Brain microvascular endothelial cell (primary cell): ENCODE measurements around the gene NCOR2.
A peak's percentile ranks its signal among the peaks of the same experiment; 100 is the strongest.

Source experiments
- DNase-seq: peaks from one replicate; pipeline ENCODE4 v3.0.0-alpha.2; 2020
- H3K27ac ChIP-seq: fragments of 250-450 bp; sonication (Bioruptor Pico); 2 replicates; pipeline ENCODE4 v1.5.1; 2020; ENCODE audit warnings: mild to moderate bottlenecking, moderate library complexity
- H3K27me3 ChIP-seq: fragments of 250-450 bp; sonication (Bioruptor Pico); replicated peaks from 2 replicates; pipeline ENCODE4 v1.5.1; 2020; ENCODE audit warnings: mild to moderate bottlenecking
- H3K36me3 ChIP-seq: fragments of 250-450 bp; sonication (Bioruptor Pico); replicated peaks from 2 replicates; pipeline ENCODE4 v1.5.1; 2020; ENCODE audit warnings: mild to moderate bottlenecking
- H3K4me3 ChIP-seq: 2 replicates; pipeline ENCODE4 v1.5.1; 2011; ENCODE audit warnings: low read depth, mild to moderate bottlenecking, control low read depth, low read length, moderate library complexity
- in situ Hi-C: cut with HindIII; loops from 2 replicates; pipeline ENCODE4 v1.10.0; 2017; ENCODE audit warnings: low sequenced_read_pairs, low pct_ligation_motif_present
- TF ChIP-seq, protein P1 (sequence below): IDR thresholded peaks from 2 replicates; pipeline ENCODE4 v1.5.1; 2011; ENCODE audit warnings: low read depth, mild to moderate bottlenecking, moderate library complexity, low read length, control low read depth, inconsistent platforms; ENCODE audit errors: missing control alignments

NCOR2 gene

DNA sequence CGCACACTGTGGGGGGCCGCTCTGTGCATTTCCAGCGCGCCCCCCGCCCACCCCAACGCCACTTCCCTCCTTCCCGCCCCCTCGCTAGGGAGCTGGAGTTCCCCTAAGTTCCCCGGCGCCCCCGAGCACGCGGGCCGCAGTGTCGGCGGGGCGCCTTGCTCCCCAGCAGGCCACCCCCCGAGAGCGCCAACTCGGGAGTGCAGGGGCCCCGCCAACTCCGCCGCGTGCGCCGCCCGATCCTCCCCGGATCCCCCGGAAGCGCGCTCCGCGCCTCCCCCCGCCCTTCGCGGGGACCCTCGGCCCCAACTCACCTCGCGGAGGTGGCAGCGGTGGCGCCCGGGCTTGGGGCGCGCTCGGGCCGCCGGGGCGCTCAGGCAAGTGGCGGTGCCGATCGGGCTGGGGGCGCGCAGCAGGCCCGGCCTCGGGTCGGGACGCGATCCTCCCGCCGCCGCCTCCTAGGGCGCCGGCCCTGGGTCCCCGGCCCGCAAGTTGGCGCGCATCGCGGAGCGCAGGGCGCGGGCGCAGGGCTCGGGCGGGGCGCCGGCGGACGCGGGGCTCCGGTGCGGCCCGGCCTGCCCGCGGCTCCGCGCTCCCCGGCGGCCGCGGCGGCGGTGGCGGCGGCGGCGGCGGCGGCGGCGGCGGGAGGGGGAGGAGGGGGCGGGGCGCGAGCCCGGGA lies at the start of gene NCOR2:
Gene NCOR2 (minus strand): TSS at position 616 of the 676 bp plus-strand sequence. CDS start 72,361 bp downstream, outside the sequence.
- H3K36me3 ChIP-seq = no peaks in the 10 kb centered on the region
- H3K27ac ChIP-seq = peak within 1 kb of the TSS; percentile 61
- TF ChIP-seq, protein P1, sequence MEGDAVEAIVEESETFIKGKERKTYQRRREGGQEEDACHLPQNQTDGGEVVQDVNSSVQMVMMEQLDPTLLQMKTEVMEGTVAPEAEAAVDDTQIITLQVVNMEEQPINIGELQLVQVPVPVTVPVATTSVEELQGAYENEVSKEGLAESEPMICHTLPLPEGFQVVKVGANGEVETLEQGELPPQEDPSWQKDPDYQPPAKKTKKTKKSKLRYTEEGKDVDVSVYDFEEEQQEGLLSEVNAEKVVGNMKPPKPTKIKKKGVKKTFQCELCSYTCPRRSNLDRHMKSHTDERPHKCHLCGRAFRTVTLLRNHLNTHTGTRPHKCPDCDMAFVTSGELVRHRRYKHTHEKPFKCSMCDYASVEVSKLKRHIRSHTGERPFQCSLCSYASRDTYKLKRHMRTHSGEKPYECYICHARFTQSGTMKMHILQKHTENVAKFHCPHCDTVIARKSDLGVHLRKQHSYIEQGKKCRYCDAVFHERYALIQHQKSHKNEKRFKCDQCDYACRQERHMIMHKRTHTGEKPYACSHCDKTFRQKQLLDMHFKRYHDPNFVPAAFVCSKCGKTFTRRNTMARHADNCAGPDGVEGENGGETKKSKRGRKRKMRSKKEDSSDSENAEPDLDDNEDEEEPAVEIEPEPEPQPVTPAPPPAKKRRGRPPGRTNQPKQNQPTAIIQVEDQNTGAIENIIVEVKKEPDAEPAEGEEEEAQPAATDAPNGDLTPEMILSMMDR = no peak
- no peak for DNase-seq
- H3K4me3 ChIP-seq = peak within 1 kb of the TSS; percentile 82
- in situ Hi-C loops = no loop called here
- H3K27me3 ChIP-seq = no peaks in the 10 kb centered on the region

DNA sequence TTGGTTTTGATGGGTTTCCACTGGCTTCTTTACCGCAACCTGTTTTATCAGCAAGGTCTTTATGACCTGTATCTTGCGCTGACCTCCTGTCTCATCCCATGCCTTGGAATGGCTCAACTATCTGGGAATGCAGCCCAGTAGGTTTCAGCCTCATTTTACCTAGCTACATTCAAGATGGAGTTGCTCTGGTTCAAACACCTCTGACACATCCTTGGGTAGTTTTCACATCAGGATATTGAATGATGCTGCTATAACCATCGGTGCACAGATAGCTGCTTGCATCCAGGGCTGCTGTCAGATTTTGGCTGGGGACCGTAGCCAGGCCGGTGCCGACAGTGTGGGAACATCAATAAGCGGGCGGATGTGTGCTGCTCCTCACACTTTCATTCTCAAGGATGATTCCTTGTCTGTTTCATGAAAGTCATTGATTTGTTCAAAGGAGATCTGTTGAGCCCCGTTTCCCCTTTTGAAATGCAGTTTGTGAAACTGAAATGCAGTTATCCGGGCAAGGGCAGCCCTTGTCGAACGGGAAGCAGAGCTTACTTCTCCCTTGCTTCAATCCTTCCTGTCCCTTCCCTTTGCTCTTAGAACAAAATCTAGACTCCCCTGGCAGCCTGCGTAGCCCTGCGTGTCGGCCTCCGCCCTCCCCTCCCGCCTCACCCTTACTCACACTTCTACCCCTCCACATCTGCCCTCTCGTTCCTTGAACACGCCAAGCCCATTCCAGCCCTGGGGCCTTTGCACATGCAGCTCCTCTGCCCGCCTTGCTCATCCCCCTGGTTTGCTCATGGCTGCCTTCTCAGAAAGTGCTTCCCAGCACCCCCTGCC lies 49.2 kb upstream of the NCOR2 start:
- Histone ChIP-seq H3K27me3 (no peaks in the 10 kb centered on the region), H3K27ac (no peak overlapping the region), H3K36me3 (no peaks in the 10 kb centered on the region), H3K4me3 (no peak overlapping the region)
- DNase-seq = no peak
- TF ChIP-seq, protein P1 = no peak
- in situ Hi-C loops = no loop called here

DNA sequence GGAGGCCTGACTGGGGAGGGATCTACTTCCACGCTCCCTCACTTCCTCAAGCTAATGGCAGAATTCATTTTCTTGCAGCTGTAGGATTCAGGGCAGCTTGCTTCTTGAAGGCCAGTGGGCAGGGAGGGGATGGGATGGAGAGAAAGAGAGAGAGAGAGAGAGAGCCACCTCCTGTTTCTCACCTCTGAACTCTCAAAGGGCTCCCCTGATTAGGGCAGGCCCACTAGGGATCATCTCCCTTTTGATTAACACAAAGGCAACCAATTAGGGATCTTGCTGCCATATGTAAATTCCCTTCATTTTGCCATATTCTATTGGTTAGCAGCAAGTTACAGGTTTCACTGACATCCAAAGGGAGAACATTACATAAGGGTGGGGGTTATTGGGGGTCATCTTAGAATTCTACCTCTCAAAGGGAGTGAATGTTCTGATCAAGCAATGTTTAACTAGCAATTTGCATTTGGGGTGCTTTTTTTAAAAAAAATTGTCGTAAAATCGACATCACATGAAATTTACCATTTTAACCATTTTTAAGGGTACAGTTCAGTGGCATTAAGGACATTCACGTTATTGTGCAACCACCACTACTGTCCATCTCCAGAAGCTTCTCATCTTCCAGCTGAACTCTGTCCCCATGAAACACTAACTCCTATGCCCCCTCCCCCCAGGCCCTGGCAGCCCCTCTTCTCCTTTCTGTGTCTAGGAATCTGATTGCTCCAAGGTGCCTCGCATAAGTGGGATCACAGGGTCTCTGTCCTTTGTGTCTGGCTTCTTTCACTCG lies 47.3 kb upstream of the NCOR2 start:
- DNase-seq = no peak
- Histone ChIP-seq H3K27me3 (no peaks in the 10 kb centered on the region), H3K4me3 (no peak overlapping the region), H3K36me3 (no peaks in the 10 kb centered on the region), H3K27ac (no peak overlapping the region)
- in situ Hi-C loops = no loop called here
- TF ChIP-seq, protein P1 = no peak

DNA sequence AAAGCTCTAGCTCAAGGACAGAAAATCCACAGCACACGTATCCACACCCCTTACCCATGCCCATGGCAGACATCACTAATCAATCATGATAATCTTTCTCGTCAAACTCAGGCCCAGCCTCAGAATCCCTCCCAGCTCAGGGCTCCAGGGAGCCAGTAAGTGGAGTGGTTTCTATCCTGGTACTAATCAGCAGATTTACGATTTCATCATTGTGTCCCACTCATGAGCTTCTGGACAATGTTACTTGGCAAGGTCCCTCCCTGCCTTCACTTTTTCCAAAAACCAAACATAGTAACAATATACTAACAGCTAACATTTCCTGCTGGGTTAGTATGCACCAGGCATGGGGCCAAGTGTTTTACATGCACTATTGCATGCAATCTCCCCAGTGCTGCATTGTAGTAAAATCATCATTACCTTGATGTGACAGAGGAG lies 45.8 kb upstream of the NCOR2 start:
- H3K27me3 ChIP-seq = no peaks in the 10 kb centered on the region
- no peak overlapping the region for H3K27ac ChIP-seq

DNA sequence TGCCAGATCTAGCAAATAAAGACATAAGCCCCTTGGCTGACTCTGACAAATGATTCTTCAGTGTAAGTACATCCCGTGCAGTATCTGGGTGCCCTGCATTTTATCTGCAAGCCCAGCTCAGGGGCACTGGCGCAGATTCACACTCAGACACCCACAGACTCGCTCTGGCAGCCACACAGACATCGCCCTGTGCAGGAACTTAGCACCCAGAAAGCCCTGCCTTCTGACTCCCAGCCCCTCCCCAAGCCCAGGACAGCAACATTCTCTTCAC lies 44.9 kb upstream of the NCOR2 start:
- no peak for DNase-seq
- TF ChIP-seq, protein P1 = no peak
- H3K36me3 ChIP-seq = no peaks in the 10 kb centered on the region
- H3K27ac ChIP-seq = no peak overlapping the region
- in situ Hi-C loops = no loop called here
- no peak overlapping the region for H3K4me3 ChIP-seq
- H3K27me3 ChIP-seq = no peaks in the 10 kb centered on the region

More for the DNA sequence above, 45.8 kb upstream of the NCOR2 start:
- Histone ChIP-seq H3K4me3 (no peak overlapping the region), H3K36me3 (no peaks in the 10 kb centered on the region)
- in situ Hi-C loops = no loop called here
- TF ChIP-seq, protein P1 = no peak
- peak; percentile 50 for DNase-seq
